ENCODE measurements around the gene ADARB1.

ADARB1 gene

DNA sequence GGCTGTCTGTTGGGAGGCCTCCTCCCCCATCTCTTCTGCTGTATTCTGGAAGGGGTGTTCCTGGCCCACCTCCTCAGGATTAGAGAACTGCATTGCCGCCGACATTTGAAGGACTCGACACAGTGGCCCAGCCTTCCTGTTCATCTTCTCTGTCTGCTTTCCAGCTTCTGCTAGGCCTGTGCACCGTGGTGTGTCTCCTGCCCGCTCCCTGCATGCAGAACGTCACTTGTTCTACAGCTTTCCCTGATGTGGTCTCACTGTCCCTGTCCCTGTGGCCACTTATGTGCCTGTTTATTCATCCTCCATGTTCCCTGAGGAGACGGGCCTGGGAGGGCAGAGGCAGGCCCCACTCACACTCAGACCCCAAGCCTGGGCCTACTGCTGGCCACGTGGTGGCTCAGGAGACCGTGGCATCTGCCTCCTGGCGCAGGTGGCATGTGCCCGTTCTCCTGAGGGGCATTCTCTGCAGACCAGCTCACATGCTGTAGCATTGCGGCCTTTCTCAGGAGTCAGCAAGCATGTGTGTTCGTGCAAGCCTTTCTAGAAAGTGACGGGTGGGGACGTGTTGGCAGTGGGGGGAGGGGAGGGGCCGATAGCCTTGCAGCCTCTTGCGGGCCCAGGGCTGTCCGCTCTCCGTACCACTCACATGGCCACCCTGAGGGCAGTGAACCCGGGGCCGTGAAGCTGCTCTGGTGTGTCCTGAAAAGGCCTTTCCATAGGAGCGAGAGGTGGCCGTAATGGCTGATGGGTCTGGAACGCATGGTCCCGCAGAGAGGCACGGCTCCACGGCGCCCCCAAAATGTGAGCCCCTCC lies 177.5 kb downstream of the ADARB1 start:
- Histone ChIP-seq H3K4me1 (ENCODE audit: insufficient read depth, low read length) (no peaks in the 10 kb centered on the region), H3K79me2 (ENCODE audit: insufficient read depth, low read length) (no peaks in the 10 kb centered on the region), H2AFZ (ENCODE audit: low read depth, low read length) (no peak overlapping the region), H3K4me3 (ENCODE audit: low read depth in 1 of 2, low read length in 2 of 2) (no peak overlapping the region), H3K9ac (ENCODE audit: low read depth, low read length) (no peak overlapping the region), H3K9me3 (ENCODE audit: insufficient read depth, low read length, severe bottlenecking) (no peaks in the 10 kb centered on the region), H3K4me2 (ENCODE audit: insufficient read depth, low read length) (no peak overlapping the region), H3K27ac (ENCODE audit: low read length) (no peak overlapping the region), H3K27me3 (ENCODE audit: insufficient read depth, low read length, poor library complexity) (no peaks in the 10 kb centered on the region), H4K20me1 (ENCODE audit: insufficient read depth, low read length) (no peaks in the 10 kb centered on the region; the same call in none of the 2 replicates), H3K36me3 (ENCODE audit: insufficient read depth, low read length) (no peaks in the 10 kb centered on the region)
- TF ChIP-seq EZH2 (IDR thresholded peaks at IDR 0.05; ENCODE audit: borderline replicate concordance, low read depth, low read length, severe bottlenecking): no peak
- TF ChIP-seq, protein P1, sequence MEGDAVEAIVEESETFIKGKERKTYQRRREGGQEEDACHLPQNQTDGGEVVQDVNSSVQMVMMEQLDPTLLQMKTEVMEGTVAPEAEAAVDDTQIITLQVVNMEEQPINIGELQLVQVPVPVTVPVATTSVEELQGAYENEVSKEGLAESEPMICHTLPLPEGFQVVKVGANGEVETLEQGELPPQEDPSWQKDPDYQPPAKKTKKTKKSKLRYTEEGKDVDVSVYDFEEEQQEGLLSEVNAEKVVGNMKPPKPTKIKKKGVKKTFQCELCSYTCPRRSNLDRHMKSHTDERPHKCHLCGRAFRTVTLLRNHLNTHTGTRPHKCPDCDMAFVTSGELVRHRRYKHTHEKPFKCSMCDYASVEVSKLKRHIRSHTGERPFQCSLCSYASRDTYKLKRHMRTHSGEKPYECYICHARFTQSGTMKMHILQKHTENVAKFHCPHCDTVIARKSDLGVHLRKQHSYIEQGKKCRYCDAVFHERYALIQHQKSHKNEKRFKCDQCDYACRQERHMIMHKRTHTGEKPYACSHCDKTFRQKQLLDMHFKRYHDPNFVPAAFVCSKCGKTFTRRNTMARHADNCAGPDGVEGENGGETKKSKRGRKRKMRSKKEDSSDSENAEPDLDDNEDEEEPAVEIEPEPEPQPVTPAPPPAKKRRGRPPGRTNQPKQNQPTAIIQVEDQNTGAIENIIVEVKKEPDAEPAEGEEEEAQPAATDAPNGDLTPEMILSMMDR (IDR thresholded peaks at IDR 0.05; ENCODE audit: borderline replicate concordance, extremely low read depth, low read length, poor library complexity, severe bottlenecking): no peak
- ATAC-seq (ENCODE audit: insufficient read depth, low read depth) (no peak), DNase-seq (no peak)

DNA sequence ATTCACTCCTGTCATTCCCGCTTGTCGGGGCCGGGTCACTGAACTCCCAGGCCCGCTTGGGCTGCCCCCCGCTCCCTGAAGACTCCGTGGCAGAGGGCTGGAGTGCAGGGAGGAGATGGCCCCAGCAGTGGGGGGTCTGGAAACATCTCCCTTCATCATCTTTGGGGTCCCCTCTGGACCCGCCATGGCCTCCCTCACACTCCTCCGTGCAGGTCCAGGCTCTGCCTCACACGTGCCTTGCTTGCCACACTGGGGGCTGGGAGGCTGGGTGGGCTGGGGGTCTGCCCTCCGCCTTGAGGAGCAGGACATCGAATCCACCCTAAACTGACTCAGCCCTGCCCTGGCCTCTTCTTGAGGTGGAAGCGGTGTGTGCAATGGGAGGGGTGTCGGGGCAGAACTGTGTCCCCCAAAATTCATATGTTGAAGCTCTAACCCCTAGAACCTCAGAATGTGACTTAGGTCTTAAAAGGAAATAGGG lies 178.1 kb downstream of the ADARB1 start:
- H2AFZ ChIP-seq (ENCODE audit: low read depth, low read length): no peak overlapping the region
- ATAC-seq (ENCODE audit: insufficient read depth, low read depth): no peak
- no peak overlapping the region for H3K4me3 ChIP-seq (ENCODE audit: low read depth in 1 of 2, low read length in 2 of 2)
- no peaks in the 10 kb centered on the region; the same call in none of the 2 replicates for H4K20me1 ChIP-seq (ENCODE audit: insufficient read depth, low read length)
- H3K9ac ChIP-seq (ENCODE audit: low read depth, low read length): no peak overlapping the region
- no peak overlapping the region for H3K27ac ChIP-seq (ENCODE audit: low read length)
- no peaks in the 10 kb centered on the region for H3K4me1 ChIP-seq (ENCODE audit: insufficient read depth, low read length)
- TF ChIP-seq, protein P1 (IDR thresholded peaks at IDR 0.05; ENCODE audit: borderline replicate concordance, extremely low read depth, low read length, poor library complexity, severe bottlenecking): no peak
- no peak for TF ChIP-seq EZH2 (IDR thresholded peaks at IDR 0.05; ENCODE audit: borderline replicate concordance, low read depth, low read length, severe bottlenecking)
- no peaks in the 10 kb centered on the region for H3K27me3 ChIP-seq (ENCODE audit: insufficient read depth, low read length, poor library complexity)
- DNase-seq: no peak
- H3K9me3 ChIP-seq (ENCODE audit: insufficient read depth, low read length, severe bottlenecking): no peaks in the 10 kb centered on the region
- H3K79me2 ChIP-seq (ENCODE audit: insufficient read depth, low read length): no peaks in the 10 kb centered on the region
- H3K4me2 ChIP-seq (ENCODE audit: insufficient read depth, low read length): no peak overlapping the region
- no peaks in the 10 kb centered on the region for H3K36me3 ChIP-seq (ENCODE audit: insufficient read depth, low read length)

DNA sequence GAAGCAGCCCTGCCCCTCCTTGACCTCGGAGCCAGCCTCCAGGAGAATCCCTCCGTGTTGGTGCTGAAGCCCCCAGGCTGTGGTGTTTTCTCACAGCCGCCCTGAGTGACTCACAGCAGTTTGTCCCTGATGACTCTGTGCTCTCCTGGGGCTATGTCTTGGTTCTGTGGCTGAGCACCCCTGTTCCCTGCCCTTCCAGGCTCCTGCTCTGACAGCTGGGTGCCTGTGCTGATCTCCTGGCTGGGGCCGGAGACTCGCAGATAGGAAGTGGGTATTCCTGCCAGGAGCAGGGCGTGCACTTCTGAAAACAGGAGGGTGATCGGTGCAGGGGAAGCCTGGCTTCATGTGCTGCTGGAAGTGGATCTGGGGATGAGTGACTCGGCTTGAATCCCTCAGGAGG lies 178.8 kb downstream of the ADARB1 start:
- no peak overlapping the region for H3K4me3 ChIP-seq (ENCODE audit: low read depth in 1 of 2, low read length in 2 of 2)
- H4K20me1 ChIP-seq (ENCODE audit: insufficient read depth, low read length): no peaks in the 10 kb centered on the region; the same call in none of the 2 replicates
- H3K9me3 ChIP-seq (ENCODE audit: insufficient read depth, low read length, severe bottlenecking): no peaks in the 10 kb centered on the region
- TF ChIP-seq, protein P1 (IDR thresholded peaks at IDR 0.05; ENCODE audit: borderline replicate concordance, extremely low read depth, low read length, poor library complexity, severe bottlenecking): no peak
- no peak for TF ChIP-seq EZH2 (IDR thresholded peaks at IDR 0.05; ENCODE audit: borderline replicate concordance, low read depth, low read length, severe bottlenecking)
- H3K79me2 ChIP-seq (ENCODE audit: insufficient read depth, low read length): no peaks in the 10 kb centered on the region
- H3K36me3 ChIP-seq (ENCODE audit: insufficient read depth, low read length): no peaks in the 10 kb centered on the region
- H3K4me1 ChIP-seq (ENCODE audit: insufficient read depth, low read length): no peaks in the 10 kb centered on the region
- H2AFZ ChIP-seq (ENCODE audit: low read depth, low read length): no peak overlapping the region
- no peak overlapping the region for H3K27ac ChIP-seq (ENCODE audit: low read length)
- H3K4me2 ChIP-seq (ENCODE audit: insufficient read depth, low read length): no peak overlapping the region
- no peak for DNase-seq
- H3K9ac ChIP-seq (ENCODE audit: low read depth, low read length): no peak overlapping the region
- H3K27me3 ChIP-seq (ENCODE audit: insufficient read depth, low read length, poor library complexity): no peaks in the 10 kb centered on the region
- ATAC-seq (ENCODE audit: insufficient read depth, low read depth): no peak
